NCI-H1930 (cell line): ENCODE data around the gene CHIC2.

Source experiments
- DNase-seq, 2 experiments: peaks; one replicate each; lab custom pipeline; 2025; lab: John Stamatoyannopoulos, UW

CHIC2 gene

DNA sequence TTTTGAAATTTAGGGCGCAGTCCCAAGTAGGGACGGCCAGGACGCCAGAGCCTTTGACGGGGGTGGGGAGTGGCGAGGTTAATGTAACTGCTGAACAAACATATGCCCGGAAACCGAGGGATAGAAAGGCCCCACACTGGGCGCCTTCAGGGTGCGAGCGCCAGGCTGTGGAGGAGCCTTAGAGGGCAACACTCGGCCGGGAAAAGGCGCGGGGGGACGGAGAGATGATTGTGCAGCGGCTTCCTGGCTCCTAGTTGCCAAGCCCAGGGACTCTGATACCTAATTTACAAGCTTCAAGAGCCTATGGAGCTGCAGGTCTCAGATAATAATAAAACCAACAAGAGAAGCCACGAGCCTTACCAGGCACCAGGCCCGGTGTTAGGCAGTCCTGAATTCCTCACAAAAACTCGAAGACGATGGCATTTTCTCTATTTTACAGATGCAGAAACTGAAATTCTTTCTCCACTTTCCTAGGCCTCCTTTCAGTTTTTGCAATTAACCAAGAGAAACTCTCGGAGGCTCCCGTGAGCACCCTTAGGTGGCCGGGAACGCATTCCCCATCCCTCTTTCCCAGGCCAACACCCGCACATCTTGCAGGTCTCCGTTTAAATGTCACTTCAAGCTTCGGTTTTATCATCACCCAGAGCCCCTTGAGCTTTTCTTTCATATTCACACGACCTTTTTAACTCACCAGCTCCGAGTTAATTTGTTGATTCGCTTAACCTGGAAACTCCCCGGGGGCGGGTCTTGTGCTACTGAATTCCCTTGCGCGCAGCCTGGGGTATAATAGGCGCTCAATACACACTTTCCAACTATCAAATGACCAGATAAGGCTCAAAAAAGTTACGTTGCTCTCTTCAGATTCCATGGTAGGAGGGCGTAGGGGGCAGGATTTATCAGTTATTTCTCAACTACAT is 29.2 kb upstream of the CHIC2 start:
- DNase-seq = no peak

DNA sequence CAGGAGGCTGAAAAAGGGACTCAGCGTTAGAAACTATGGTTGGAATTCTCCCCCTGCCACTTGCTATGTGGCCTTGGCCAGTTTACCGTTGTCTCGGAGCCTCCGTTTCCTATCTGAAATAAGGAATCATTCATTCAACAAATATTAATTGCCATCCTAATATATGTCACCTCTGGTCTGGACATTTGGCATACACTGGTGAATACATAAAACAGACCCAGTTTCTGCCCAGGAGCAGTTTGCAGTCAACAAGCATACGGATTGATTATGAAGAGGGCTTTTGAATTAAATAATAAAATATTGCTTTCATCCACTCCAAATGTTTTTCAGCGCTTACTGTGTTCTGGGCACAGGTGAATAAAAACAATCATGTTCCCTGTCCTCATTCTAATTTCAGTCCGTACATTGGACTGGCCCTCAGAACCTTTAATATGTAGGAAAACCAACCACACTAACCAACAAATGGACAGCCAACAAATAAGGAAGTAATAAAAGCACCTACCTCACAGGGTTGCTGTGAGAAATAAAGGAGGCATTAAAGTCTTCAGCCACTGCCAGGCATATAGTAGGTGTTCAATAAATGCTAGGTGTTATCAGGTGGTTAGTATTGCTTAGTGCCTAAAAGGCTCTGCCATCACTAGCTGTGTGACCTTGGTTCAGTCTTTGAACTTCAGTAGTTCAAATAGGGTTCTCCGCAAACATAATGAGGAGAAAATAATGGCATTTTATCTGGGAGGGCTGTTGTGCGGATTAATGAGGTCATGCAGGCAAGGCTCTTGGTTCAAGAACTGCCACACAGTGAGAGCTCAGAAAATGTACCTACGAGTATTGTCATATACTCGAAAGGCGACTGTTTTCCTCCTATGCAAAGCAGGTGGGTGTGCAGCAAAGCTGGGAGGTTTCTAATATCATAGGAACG is 28.3 kb upstream of the CHIC2 start:
- no peak for DNase-seq

DNA sequence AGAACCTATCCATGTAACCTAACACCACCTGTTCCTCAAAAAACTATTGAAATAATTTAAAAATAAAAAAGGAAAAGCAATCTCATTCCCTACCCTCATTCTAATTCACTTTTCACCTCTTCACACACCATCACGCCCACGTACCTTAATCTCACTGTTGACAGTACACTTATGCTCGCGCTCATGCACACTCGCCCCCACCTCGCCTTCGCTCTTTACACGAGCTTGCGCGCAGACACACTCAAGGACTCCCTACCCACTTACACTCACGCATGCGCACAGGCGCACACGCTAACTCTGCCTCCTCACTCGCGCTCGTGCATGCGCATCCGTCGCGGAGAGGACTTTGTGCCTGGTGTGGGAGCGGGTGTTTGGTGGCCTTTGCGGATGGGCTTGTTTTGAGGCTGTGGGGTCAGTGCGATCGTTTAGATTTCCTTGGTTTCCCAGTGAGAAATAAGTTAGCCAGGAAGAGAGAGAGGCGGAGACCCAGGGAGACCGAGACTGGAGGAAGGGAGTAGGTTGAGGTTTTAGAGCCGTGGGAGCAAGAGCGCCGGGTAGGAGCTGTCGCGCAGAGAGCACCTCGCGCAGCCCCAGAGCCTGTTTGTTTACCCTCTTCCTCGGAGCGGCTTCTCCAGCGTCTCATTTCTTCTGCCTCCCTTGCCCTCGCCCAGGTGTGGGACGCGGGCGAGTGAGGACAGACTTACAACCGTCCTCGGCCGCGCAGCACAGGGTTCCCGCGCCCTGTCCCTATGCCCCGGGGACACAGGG is 27.4 kb upstream of the CHIC2 start:
- DNase-seq = peak; percentile 92

DNA sequence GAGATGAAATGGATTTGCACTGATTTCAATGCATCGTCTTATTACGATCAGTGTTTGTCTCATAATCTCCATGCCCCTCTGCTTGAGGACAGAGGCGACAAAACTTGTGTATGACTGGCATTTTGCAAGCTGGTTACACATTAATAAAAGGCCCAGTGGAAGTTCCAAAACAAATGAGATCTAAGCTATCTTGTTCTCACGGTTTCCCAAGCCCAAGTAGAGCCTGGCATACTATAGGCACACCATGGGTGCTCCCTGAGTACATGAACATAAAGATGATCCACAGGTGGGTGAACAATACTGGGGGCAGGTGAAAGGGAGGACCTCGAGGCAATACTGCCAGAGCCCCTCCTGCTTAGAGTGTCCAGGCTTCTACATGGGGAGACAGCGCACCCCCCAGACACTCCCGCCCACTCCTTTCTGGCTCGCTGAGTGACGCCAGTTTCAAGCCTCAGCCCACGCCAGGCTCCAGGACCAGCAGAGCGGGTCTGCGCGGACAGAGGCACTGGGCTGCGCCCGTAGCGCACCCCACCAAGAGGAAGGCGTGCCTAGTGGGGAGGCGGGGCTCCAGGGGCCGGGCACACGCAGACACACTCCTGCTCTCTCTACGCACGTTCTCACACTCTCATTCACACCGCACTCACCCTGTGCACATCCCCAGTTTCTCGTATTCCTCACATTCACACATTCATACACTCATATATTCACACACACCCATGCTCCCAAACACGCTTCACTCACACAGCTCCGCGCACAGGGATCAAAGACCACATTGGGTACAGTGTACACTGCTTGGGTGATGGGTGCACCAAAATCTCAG is 26.6 kb upstream of the CHIC2 start:
- peak in 1 of 2 experiments; percentile 54 for DNase-seq

DNA sequence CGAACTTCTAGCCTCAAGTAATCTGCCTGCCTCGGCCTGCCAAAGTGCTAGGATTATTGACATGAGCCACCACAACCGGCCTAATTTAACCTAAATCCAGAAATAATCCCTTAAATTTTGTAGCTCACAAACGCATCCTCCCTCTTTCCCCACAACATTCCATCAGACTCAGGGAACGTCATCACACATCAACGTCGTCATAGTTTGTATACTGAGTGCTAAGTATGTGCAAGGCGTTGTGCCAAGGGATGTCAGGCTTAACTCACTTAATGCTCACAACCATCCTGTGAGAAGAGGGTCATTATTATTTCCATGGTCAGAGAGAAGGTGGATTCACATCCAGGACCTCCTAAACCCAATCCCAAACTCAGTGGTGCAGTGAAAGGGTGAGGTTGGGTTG is 26.0 kb upstream of the CHIC2 start:
- DNase-seq = no peak

DNA sequence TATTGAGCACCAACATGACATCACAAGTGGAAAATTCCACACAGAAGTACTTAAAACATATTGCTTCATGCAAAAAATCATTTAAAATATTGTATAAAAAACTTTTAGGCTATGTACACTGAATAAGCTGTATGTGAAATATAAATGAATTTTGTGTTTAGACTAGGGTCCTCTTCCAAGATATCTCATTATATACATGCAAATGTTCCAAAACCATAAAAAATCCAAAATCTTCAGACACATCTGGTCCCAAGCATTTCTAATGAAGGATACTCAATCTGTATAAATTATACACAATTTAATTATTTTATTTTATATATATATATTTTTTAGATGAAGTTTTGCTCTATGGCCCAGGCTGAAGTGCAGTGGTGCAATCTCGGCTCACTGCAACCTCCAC is 25.5 kb upstream of the CHIC2 start:
- DNase-seq = no peak

DNA sequence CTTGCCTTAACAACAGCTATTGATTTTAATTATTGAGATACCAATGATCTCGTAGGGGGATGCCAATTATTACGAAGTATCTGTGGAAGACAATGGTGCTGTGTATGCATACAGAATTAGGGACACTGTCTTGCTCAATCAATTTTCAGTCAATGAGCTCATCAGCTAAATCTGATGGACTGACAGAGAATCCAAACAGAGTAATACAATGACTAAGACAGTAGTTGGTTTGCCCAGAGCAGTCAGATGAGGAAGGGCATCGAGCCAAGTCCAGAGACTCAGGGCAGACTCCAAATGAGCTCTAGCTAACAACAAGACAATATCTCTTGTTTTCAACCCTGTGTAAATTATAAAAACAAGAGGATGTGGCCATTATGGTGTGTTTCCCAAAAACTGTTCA is 20.9 kb upstream of the CHIC2 start:
- DNase-seq = peak in 1 of 2 experiments; percentile 52

DNA sequence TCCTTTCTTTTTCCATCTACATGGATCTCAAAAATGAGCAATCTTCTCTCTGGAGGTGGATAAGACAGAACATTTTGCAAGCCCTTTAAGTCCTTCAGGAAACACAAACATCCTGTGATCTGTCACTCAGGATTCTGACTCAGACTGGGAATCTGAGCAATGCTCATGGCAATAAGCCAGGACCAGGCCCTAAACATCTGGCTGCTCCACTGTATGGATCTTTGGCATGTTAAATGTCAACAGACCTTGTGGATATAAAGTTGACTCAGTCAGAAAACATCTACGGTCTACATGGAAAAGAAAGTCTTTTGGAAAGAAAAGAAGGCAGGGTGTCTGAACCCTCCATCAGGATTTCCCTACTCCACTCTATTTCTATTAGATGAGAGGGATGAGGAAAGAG is 17.8 kb upstream of the CHIC2 start:
- no peak for DNase-seq

DNA sequence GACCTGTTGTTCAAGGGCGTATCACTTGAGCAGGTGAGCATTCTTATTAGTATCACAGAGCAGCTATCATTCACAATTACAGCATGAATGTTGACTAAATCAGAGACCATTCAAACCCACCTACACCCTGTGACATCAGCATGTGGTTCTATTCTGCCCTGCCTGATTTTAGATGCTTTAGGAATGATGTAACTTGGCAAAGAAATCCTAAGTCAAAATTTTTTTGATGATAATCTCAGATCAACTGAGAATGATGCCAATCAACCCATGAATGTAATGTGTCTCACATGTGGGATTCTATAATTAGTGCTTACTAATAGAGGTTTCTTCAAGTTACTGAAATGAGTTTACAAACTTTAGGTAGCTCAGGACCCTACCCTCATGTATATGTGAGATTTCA is 13.4 kb upstream of the CHIC2 start:
- DNase-seq = no peak

DNA sequence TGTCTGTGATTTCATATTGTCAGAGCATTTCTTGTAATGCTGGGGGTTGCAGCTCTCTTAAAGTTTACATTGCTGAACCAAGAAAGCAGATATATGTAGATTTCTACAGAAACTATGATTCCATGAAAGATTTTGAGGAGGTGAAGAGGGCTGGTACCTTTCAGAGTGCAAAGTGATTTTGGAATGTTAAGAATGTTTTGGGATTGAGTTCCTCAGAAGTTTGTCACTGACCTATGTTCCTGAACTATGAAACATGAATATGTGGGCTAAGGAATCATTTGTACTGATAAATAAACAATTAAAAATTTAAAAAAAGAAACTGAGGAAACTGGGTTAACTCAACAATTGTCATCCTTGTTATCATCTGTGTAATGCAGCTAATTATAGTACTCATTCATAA is 12.3 kb upstream of the CHIC2 start:
- no peak for DNase-seq

DNA sequence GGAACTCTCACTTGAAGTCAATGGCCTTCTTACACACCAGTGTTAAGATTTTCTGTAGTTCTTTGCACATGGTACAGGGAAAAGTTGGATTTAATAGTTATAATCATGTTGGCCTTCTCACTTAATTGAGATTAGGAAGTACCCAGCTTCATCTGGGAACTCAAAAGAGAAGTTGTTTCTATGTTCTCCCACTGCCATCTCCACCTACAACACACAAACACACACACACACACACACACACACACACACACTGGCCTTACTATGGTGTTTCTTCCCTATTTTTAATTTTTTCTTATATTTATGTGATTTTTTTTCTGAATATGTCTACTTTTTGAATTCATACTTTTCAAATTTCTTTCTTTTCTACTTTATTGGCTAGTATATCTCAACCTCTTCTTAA is 10.0 kb upstream of the CHIC2 start:
- no peak for DNase-seq

DNA sequence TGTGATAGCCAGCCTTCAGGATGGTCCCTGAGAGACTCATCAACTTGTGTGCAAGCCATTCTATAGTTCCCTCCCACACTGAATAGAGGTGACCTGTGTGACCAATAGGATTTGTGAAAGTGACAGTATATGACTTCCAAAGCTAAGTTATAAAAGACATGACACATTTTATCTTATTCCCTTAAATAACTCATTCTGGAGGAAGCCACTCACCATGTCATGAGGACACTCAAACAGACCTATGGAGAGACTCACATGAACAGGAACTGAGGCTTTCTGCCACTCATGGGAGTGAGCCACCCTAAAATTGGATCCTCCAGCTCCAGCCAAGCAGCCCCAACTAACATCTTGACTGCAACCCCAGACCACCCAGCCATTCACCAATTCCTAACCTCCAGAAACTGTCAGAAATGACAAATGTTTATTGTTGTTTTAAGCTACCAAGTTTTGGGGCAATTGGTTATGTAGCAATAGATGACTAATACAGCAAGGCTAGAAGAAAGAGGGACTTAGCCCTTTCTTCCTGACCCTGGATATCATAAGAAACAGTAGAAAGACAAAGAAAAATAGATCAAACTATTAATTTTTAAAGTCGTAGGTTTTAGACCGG is 9.0 kb upstream of the CHIC2 start:
- DNase-seq = no peak

DNA sequence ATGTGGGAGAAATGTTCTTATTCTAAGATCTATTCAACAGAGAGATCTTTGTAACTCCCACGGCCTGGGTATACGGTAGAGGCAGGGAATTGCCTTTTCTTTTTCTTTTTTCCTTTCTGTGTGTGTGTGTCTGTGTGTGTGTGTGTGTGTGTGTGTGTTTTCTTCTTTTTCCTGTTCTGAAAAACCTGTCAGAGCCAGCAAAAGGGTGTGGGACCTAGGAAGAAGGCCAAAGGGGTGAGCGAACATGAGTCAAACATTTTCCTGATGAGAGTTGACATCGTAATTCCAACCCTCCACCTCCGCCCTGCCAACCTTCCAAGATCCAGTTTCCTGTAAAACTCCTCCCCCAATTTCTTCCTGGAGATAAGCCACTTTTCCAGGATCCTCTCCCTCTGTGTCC is 2.8 kb upstream of the CHIC2 start:
- no peak for DNase-seq

DNA sequence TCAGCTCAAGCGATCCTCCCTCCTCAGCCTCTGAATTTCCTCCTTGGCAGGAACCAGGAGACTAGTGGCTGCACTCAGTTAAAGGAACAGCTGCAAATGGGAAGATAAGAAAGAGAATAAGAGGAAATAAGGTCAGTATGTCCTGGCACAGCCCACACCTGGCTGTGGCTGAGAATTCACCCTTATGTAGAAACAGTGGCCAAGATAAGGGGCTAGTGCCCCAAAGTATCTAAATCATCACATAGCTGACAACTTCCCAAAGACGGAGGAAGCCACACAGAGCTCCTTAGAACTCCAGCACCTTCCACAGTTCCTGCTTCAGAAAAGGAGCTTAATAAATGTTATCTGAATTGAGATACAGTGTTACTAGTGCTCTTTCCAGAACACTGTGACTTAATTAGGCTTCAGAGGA is 2.3 kb upstream of the CHIC2 start:
- no peak for DNase-seq

DNA sequence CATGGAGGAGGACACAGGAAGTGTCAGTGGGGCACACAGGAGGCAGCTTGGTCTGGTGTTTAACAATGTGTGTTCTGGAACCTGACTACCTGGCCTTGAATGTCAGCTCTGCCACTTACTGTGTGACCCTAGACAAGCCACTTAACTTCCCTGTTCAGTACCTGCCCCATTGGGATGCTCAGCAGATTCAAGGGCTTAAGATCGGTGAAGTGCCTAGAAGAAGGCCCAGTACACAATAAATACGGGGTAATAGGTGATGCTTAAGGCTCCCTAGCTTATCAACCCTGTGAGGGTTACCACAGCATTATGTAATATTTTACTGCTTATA is 1.6 kb upstream of the CHIC2 start:
- DNase-seq = no peak

DNA sequence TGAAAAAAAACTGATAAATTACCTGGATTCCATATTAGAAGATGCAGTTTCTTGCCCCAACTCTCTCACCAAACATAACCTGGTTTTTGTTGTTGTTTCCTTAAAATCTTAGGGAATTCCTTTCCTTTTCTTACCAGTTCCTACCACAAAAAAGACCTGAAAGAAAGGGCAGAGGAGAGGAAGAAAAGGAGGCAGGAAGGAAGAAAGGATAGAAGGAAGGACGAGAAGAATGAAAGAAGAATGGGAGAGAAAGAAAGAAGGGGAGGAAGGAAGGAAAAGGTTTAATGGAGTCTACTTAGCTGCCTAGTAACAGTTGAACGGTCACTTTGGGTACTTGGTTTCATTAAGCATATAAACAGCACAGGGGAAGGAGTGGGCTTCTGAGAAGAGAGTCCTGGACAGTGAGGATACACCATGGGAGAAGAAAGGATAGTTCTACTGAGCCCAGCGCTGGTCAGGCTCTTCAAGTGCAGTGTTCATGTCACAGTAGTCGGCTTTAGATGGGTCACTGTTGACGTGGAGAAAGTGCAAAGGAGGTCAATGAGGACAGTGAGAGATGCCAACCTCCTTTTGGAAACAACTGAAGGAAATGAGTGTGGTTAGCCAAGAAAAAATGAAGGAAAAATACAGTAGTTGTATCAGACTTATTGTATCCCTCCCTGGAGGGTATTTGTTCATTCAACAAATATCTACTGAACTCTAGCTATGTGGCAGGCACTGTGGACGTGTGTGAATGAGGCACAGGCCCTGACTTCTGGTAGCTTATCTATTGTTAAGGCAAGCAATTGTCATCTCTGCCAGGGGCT is 1.1 kb upstream of the CHIC2 start:
- DNase-seq = no peak

DNA sequence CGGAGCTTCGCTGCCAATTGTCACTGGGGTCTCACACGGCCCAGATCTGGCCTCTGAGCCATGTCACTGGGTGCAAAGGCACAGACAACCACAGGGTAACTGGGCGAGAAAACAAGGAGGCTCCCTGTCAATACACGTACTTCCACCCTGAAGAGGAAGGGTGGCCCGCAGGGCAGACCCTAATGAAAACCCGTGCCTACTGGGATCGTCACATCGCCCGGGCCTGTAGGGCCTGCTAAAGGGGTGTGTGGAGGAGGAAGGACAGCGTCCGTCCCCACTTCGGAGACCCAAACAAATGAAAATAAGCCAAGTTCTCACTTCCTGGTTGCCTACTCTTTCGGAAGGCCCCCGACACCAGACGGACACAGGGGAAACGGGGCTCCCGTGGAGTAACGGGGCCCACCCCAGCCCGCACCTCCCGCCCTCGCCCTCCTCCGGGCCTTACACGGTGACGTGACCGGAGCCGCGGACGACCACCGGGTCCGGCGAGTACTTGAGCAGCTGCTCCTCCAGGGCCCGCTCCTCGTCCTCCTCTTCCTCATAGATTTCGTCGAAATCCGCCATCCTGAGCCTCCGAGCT is 578 bp downstream of the CHIC2 start:
- DNase-seq = no peak

DNA sequence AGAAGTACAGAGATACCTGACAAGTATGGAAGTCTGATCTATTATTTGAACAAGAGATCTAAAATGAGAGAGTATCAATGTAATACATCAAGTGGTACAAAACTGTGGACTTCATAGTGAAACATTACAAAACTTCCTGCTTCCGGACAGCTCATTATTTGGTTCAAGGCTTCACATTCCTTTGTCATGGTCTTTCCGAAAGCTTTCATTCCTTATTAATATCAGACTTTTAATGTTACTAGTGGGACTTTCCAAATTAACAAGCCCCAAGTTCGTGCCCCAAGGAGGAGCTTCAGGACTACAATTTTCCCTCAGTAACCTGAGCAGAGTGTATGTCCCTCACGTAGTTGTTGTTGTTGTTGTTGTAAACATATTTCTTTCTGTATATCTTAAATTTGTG is 1.2 kb downstream of the CHIC2 start:
- DNase-seq = no peak

DNA sequence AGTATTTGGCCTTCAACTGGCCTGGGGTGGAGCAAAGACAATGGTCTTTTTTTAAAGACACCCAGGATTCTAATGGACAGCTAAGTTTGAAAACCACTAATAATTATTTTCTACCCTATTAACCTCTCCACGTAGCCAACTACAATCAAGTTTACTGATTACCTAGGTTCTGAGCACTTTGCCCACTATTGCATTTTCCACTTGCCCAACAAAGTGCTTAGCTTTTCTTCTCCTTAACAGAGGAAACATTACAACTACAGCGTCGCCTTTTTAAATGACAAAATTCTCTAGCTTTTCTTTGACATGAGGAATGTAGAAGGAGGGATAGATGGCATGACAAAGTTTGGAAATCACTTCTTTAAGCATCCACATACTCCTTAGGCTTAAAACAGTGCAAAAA is 2.0 kb downstream of the CHIC2 start:
- no peak for DNase-seq

DNA sequence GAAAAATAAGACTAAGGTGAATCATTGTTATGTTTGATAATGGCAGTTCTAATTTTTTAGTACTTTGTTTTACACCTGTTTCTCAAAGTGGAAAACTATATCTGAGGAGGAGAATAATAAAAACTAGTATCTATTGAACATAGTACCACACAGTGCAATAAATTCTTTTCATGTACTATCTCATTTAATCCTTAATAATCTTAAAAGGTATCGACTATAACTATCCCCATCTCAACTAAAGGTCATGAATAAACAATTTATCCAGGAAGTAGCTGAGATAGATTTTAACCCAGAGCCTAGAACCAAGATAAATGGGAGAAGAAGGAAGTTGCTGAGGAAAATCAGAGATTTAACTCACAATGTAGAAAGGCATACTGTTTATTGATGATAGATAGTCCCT is 2.5 kb downstream of the CHIC2 start:
- no peak for DNase-seq
